Stimulated activated CD8-positive, alpha-beta memory T cell treated with anti-CD3 and anti-CD28 coated beads, Interleukin-12 subunit alpha, Interleukin-12 subunit beta, amount 100 ng/mL, for 1 hour (primary cell): ENCODE results near the gene PANX2.

Source experiments
- DNase-seq: peaks from one replicate; pipeline ENCODE4 v3.0.0-alpha.2; 2020; ENCODE audit warnings: low read depth

PANX2 gene

GRCh38 chr22:50216055-50216683 lies 45.6 kb downstream of the PANX2 start:
- no peak for DNase-seq

DNA sequence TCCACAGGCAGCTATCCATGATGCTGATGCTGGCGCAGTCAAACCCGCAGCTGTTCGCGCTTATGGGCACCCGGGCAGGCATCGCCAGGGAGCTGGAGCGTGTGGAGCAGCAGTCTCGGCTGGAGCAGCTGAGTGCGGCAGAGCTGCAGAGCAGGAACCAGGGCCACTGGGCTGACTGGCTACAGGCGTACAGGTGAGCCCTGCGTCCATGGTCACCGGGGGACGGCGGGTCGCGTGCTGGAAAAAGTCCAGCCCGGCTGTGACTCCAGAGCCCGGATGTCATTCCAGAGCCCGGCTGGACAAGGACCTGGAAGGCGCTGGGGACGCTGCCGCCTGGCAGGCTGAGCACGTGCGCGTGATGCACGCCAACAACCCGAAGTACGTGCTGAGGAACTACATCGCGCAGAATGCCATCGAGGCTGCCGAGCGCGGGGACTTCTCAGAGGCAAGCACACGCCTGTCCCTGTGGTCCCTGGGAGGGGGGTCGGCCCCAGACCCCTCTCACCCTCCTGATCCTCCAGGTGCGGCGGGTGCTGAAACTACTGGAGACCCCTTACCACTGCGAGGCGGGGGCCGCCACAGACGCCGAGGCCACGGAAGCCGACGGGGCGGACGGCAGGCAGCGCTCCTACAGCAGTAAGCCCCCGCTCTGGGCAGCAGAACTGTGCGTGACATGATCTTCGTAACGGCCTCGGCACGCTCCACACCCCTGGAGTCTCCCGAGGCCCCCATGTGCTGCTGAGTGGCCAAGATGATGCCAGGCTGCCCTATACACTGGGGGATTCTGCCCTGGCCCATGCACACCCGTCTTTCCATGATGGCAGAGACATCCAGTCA lies 46.4 kb downstream of the PANX2 start:
- DNase-seq = no peak

GRCh38 chr22:50217543-50218152 lies 47.1 kb downstream of the PANX2 start:
- DNase-seq = no peak

- no peak for DNase-seq
These were observed 47.8 kb downstream of the PANX2 start for GRCh38 chr22:50218153-50218995.

DNA sequence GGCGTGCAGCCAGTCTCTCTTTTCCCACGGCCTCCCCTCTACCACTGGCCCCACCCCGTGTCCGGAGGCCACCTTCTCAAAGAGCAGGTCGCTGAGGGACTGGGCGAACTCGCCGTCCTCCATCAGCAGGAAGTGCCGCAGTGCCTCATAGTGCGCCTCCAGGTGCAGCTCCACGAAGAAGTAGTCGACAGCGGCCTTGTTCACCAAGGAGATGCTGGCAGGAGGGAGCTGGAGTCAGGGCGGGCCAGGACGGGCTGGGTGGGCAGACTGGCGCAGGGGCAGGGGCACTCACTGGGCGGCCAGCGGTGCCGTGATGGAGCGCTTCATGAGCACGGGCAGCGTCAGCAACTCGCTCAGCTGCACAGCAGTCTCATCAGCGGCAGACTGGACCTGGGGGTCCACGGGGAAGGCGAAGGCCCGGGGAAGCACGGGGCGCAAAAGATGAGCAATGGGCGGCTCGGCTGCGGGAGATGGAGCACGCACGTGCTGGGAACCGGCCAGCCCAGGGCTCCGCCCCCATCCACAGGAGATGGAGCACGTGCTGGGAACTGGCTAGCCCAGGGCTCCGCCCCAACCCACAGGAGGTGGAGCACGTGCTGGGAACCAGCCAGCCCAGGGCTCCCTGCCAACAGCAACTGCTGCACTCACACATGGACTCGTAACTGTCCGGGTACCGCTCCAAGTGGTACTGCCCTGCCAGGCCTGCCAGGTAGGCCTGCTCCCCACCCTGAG lies 48.6 kb downstream of the PANX2 start:
- DNase-seq = no peak

- DNase-seq = no peak
These were observed 49.5 kb downstream of the PANX2 start for GRCh38 chr22:50219800-50220602.

- DNase-seq = no peak
These were observed 50.3 kb downstream of the PANX2 start for GRCh38 chr22:50220603-50221409.

DNA sequence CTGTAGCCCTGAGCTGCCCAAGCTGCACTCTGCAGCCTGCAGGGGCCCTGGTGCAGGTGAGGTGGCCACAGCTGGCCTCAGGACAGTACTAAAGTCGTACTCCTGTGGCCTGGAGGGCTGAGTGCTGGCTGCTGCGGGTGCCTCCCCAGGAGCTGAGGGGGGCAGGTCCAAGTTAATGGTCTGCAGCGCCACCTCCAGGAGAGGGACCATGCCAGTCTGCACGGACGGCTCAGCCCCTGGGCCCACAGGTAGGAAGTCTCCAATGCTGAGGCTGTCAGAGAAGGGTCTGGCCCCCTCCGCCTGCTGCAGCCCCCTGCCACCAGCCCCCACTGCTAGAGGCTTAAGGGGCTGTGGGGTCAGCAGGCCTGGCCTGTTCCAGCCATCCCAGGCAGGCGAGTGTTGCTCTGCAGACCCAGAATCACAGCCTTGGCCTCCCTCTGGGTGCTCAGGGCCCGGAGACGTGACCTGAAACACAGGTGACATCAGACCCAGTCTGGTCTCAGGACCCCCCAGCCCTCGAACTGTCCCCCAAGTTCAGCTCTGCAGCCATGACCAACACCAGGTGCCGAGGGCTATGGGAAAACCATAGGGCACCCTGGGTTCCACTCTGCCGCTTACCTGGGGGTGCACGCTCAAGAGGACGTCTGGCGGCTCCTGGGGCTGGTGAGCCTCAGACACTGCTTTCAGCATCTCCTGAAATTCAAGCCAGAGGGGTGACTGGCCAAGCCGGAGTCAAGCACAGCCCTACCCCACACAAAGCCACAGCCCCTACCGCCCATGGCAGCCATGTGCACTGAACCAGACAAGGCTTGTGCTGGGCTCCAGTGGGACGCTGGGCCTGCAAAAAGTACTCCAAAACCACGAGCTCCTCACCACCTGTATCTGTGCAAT lies 51.1 kb downstream of the PANX2 start:
- no peak for DNase-seq

GRCh38 chr22:50222508-50222907 lies 52.0 kb downstream of the PANX2 start:
- DNase-seq = no peak

DNA sequence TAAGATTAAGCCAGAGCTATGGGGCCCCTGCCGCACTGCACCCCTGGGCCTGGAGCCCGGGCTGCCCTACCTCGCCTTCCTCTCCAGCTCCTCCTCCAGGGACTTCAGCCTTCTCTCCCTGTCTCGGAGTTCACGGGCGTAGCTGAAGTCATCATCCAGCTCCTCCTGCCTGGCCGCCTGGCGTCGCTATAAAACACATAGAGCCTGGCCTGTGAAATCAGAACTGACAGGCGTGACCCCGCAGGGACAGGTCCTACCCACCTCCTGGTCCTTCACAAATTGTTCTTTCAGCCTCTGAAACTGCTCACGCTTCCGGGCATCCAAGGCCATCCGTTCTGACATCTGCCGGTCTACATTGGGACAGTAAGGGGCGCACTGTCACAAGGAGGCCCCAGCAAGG lies 53.5 kb downstream of the PANX2 start:
- DNase-seq = no peak

GRCh38 chr22:50225200-50225969 lies 54.9 kb downstream of the PANX2 start:
- DNase-seq = no peak

DNA sequence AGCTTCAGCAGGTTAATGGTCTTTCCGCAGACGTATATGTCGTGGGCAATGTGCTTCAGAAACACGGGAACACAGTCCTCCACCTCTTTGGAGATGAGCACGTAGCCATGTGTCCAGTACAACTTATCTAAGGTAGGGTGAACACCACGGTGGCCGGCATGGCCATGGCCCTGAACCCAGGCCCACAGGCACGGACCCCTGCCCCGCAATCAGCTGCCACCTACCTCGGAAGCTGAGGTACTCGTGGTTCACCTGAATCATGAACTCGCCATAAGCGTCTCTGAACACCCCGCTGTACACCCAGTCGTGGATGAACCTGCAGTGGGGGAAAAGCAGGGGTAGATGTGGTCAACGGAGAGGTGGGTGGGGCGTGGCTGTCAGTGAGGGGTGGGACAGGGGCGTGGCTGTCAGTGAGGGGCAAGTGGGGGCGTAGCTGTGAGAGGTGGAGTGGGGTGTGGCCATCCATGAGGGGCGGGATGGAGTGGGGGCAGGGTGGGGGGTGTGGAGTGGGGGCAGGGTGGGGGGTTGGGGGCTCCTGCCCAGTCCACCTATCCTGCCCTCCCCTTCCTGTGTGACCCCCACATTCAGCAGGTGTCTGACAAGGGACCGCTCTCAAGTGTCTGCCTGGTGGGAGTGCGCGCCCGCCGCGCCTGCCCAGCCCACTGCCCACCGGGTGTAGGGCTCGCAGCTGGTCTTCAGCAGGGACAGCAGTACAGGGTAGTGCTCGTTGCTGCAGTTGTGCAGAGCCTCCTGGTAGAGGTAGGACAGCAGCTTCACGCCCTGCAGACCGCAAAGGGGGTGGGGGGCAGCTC lies 55.7 kb downstream of the PANX2 start:
- DNase-seq = no peak

DNA sequence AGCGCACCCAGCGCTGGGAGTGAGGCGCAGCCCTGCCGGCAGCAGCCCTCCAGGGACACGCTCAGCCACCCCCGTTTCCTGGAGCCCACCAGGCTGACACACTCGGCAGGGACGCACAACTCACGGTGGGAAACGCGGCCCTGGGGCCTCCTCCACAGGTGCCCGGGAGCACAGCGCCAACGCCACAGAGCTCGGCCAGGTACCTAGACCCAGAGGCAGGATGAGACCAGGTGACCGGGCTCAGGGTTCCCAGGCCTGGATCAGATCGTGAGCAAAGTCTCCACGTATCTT lies 56.3 kb downstream of the PANX2 start:
- no peak for DNase-seq

GRCh38 chr22:50227579-50228215 lies 57.2 kb downstream of the PANX2 start:
- no peak for DNase-seq

GRCh38 chr22:50228366-50228765 lies 57.8 kb downstream of the PANX2 start:
- DNase-seq = no peak

DNA sequence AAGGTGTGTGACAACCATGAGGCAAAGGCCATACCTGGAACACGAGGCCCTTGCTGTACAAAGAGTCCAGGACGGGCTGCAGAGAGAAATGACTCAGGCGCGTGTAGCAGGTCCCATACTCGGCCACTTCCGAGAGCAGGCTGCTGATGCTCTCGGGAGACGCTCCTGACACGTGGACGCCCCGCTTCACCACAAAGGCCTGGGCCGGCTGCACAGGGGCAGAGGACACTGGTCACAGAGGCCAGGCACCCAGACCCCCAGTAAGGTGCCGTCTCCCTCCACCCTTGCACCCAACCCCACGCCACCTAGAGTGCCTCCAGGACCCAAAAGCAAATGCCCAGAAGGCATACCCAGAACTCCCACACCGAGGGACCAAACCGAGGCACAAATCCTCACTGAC lies 58.8 kb downstream of the PANX2 start:
- no peak for DNase-seq
